T-helper 1 cell (primary cell): ENCODE data around the gene TBX1.
A peak's percentile ranks its signal among the peaks of the same experiment; 100 is the strongest.

Source experiments
- DNase-seq, 5 donors: peaks; one replicate each; pipeline ENCODE4 v3.0.0-alpha.2; 2012 to 2020
- total RNA-seq, 4 donors: gene quantifications; one replicate each; lab custom pipeline; 2026; lab: John Stamatoyannopoulos, UW

TBX1 gene
- 0 reads per million in 4 donors for total RNA-seq

- DNase-seq, result no peak
Measured at GRCh38 chr22:19760058-19760950, at the start of gene TBX1. Gene TBX1 (plus strand): TSS chr22:19760778. CDS start chr22:19760844, 66 bp downstream.

- no peak for DNase-seq
Measured at GRCh38 chr22:19713245-19713644, 47.3 kb upstream of the TBX1 start.

- no peak for DNase-seq
Measured at GRCh38 chr22:19713650-19714311, 46.8 kb upstream of the TBX1 start.

GRCh38 chr22:19714312-19715187 lies 46.0 kb upstream of the TBX1 start, which contains the start of gene SEPTIN5:
Gene SEPTIN5 (plus strand): TSS chr22:19714503. CDS start chr22:19714589, 86 bp downstream.
- no peak for DNase-seq

- no peak for DNase-seq
Measured at GRCh38 chr22:19715188-19715930, 45.2 kb upstream of the TBX1 start.

- DNase-seq, result no peak
Measured at GRCh38 chr22:19716041-19716828, 44.3 kb upstream of the TBX1 start.

GRCh38 chr22:19716829-19717105 lies 43.8 kb upstream of the TBX1 start:
- no peak for DNase-seq

GRCh38 chr22:19717181-19717580 lies 43.4 kb upstream of the TBX1 start:
- DNase-seq, result no peak

GRCh38 chr22:19717691-19718455 lies 42.7 kb upstream of the TBX1 start:
- DNase-seq, result peak; percentile 57 to 76 (median 72)

- no peak for DNase-seq
Measured at GRCh38 chr22:19718456-19719049, 42.0 kb upstream of the TBX1 start.

- no peak for DNase-seq
Measured at GRCh38 chr22:19719050-19719482, 41.5 kb upstream of the TBX1 start.

- no peak for DNase-seq
Measured at GRCh38 chr22:19719488-19720021, 41.0 kb upstream of the TBX1 start.

- no peak for DNase-seq
Measured at GRCh38 chr22:19720150-19720827, 40.3 kb upstream of the TBX1 start.

- no peak for DNase-seq
Measured at GRCh38 chr22:19720999-19721329, 39.6 kb upstream of the TBX1 start.

GRCh38 chr22:19721330-19722177 lies 39.0 kb upstream of the TBX1 start:
- no peak for DNase-seq

GRCh38 chr22:19722178-19722981 lies 38.2 kb upstream of the TBX1 start:
- no peak for DNase-seq

- DNase-seq, result no peak
Measured at GRCh38 chr22:19722982-19723231, 37.7 kb upstream of the TBX1 start.
